ENCODE data around the gene DCTN5.

DNA sequence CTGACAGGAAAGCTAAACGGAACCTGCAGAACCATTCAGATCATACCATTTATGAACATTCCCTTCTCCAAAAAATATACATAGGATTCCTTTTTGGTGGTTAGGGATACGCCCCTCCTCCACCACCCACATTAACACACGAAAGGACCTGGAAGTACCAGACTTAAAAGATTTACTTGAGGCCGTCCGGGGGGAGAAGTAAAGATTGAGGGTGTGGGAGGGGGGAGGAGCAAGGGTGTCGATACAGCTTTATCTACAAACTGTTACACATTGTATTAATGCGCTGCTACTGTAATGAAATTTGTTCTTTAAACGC lies 693 bp upstream of the DCTN5 start:
- TF ChIP-seq EP300 (IDR thresholded peaks at IDR 0.05), result no peak
- no peak for TF ChIP-seq CTCF (IDR thresholded peaks at IDR 0.05)
